HG02938 (cell line): ENCODE data around the gene VKORC1.
"Not testable (repeated sequence)": the region's sequence is repeated elsewhere in the genome, so short reads cannot be mapped to it uniquely, and the experiment has no call there.

Experiments used
- ATAC-seq: cut with Tn5 transposase; IDR thresholded peaks from one replicate; pipeline ENCODE4 v1.9.1; 2021; ENCODE audit warnings: mild to moderate bottlenecking, moderate library complexity; ENCODE audit not compliant: unreplicated experiment

The VKORC1 gene

DNA sequence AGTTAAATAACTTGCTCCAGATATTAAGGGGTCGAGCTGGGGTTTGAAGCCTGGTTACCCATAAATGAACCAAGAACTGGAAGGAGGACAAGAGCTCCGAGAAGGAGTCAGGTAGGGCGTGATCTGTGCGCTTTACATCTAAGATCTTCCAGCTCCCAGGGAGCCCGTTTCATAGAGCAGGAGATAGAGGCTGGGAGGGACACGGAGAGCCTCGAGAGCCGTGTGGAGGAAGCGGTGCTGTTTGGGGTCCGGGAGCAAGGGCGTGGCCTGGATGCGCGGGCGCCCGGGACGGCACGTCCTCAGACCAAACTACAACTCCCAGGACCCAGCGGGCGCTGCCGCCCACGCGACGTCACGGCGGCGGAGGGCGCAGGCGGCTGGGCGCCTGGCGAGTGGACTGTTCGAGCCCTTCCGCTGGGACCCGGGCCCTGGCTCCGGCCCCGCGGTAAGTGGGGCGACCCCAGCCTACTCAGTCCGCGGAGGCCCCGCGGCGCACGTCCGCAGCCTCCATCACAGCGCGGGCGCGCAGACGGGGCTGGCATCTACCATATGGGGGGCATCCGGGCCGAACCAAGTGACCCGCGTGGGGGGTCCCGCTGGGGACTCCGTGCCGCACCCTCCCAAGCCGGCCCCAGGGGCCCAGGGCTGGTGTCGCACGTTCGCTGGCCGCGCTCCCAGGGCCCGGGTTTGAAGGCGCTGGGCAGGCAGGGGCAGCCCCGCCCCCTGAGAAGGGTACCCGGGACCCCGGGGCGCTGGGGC is 13.6 kb upstream of the VKORC1 start, which contains the start of gene BCKDK:
BCKDK (plus strand) TSS at position 352 of the 759 bp plus-strand sequence. CDS start 838 bp downstream, outside the sequence.
- ATAC-seq: peak; percentile 68

DNA sequence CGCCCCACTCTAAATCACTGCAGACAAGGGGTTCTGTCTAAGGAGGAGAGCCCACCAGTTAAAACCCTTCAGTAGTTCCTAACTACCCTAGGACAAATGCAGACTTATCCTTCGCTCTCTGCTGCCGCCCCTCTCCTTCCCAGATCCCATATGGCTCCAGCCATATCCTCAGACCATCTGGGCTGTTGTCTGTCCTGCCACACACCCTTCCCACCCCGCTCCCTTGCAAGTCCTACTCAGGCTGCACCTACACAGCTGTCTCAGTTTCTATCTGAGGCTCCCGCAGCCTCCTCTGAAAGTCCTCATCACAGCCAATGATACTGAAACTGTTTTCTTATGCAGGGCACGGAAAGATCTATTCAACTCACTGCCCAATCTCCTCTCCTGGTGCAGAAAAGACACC is 12.9 kb upstream of the VKORC1 start:
- peak; percentile 59 for ATAC-seq

DNA sequence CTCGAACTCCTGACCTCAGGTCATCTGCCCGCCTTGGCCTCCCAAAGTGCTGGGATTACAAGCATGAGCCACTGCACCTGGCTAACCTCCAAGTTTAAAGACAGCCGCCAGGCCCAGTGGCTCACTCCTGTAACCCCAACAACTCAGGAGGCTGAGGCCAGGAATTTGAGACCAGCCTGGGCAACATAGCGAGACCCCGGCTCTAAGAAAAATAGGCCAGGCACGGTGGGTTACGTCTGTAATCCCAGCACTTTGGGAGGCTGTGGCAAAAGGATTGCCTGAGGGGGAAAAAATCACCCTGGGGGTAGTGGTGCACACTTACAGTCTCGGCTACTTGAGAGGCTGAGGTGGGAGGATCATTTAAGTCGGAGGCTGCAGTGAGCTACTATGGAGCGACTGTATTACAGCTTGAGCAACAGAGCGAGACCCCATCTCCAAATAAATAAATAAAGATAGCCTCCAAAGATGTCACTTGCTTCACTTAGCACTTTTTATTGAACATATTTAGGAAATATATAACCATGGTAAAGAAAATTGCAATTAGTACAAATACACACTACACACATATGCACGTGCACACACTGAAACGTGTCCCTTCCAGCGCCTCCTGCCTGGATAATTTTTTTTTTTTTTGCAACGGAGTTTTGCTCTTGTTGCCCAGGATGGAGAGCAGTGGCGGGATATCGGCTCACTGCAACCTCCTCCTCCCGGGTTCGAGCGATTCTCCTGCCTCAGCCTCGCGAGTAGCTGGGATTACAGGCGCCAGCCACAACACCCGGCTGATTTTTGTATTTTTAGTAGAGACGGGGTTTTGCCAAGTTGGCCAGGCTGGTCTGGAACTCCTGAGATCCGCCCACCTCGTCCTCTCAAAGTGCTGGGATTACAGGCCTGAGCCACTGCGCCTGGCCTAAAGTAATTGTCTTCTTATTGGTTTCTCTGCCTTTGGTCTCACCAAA is 12.2 kb upstream of the VKORC1 start:
- no peak for ATAC-seq

DNA sequence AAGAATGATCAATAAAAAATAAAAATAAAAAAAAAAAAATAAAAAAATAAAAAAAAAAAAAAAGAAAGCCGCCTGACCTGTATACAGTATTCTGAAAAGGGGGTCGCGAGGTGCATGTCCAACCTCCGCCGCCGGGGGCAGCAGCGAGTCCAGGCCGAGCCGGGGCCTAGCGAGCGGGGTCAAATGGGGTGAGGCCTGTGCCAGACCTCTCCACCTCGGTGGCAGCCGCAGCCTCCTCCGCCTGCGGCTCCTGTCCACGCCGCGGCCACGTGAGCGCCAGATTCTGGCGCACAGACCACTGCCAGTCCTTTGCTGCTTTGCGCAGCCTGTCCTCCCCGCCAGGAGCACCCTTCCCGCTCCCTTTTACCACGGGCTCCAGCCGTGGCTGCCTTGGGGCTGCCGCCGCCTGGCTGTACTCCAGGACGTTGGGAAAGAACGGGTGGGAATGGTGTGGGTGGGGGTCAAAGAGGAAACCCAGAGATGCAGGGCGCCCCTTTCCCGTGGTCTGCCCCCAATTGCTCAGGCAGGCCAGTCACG is 11.1 kb upstream of the VKORC1 start:
- ATAC-seq: no peak

DNA sequence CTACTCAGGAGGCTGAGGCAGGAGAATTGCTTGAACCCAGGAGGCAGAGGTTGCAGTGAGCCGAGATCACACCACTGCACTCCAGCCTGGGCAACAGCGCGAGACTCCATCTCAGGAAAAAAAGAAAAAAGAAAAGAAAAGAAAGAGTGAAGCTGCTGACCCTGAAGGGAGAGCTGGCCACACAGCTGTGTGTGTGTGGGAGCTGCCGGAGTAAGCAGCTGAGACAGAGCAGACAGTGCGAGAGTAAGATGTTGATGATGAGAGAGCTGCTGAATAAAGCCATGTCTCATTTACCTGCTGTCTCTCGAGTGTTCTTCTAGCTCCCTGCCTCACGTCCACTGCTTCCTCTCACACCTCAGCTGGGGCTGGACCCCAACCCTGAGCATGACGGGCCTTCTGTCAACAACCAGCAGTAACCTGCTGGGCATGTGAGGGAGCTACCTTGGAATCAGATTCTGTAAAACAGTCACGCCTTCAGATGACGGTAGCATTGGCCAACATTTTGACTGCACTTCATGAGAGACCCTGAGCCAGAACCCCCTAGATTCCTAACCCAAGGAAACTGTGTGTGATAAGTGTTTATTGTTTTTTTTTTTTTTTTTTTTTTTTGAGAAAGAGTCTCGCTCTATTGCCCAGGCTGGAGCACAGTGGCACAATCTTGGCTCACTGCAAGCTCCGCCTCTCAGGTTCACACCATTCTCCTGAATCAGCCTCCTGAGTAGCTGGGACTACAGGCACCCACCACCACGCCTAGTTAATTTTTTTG is 6.5 kb upstream of the VKORC1 start:
- not testable (repeated sequence) for ATAC-seq

DNA sequence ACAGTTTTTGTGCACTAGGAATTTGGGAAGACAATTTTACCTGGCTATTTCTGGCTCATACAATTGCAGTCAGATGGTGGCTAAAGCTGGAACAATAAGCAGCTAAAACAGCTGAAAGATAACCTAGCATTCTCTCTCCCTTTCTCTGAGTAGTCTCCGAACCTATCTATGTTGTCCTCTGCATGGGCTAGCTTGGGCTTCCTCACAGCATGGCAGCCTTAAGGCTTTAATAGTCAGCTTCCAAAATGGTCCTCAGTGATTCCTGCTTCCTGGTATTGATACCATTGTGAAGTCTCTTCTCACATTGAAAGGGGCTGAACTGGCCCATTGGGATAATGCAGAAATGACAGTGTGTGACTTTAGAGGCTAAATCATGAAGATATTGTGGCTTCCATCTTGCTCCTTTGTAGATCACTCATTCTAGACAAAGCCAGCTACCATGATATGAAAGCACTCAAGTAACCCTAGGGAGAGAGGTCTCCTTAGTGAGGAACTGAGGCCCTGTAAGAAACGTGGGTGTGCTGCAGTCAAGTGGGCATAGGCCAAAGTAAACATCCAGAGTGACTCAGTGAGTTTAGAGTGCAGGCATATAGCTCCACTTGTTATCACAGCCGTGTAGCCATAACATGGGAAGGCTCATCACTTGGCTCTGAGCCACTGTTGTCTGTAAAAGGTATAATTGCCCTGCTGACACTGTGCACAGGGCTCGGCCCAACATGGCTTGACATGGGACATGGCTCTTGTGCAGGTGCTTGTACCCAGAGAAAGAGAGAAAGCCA is 5.5 kb upstream of the VKORC1 start:
- no peak for ATAC-seq

DNA sequence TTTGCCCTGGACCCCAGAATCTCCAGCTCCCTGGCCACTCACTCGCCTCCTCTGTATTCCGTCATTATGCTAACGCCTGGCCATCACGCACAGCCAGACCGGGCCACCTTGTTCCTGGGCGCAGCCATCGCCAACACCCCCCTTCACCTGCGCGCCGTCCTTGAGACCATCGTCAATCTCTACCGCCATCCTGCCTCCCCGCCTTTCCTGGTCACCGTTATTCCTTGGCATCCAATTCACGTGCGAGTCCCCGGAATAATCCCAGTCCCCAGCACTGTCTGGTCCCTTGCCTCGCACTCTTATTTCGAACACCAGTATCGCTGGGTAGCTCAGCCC is 541 bp downstream of the VKORC1 start:
- ATAC-seq: no peak

DNA sequence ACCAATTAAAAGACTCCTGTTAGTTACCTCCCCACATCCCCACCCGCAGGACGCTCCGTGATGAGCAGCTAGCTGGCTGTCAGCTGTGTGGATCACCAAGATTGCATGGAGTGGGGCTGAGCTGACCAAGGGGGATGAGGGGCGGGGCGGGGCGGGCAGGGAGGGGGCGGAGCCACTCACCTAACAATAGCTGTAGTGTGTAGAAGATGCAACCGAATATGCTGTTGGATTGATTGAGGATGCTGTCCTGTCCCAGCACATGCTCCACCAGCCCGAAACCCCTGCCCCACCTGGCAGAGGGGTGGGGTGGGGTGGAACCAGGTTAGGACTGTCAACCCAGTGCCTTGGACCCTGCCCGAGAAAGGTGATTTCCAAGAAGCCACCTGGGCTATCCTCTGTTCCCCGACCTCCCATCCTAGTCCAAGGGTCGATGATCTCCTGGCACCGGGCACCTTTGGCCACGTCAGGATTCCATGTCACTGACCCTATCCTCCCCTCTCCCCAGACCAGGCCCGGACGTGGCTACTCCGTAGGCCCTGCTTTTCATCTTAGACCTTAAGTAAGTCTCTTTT is 1.4 kb downstream of the VKORC1 start:
- ATAC-seq: no peak

DNA sequence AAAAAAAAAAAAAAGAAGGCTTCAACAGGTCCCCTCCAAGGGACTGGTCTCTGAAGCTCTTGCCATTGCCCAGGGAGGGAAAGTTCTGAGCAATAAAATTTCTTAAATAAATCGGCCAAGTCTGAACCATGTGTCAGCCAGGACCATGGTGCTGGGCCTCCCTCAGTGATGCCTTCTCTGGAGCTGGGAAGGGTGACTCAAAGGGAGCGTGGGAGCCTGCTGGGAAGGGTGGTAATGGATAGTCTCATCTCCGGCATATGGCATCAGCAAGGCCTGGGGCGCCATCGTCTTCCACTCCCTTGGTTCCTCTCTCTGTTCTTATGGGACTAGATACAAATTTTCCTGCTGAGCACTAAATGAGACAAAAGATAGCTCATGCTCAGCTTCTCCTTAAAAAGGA is 2.3 kb downstream of the VKORC1 start:
- ATAC-seq: no peak

DNA sequence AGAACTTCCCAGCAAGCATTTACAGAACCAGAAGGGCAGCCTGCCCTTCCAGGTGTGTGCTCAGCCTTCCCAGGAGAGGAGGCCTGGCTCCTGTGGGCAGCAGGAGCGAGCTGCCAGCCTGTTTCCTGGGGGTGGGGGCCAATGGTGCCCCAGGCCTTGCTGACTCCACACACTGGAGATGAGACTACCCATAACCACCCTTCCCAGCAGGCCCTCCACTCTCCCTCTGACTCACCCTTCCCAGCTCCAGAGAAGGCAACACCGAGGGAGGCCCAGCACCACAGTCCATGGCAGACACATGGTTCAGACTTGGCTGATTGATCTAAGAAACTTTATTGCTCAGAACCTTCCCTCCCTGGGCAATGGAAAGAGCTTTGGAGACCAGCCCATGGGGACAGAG is 4.1 kb downstream of the VKORC1 start:
- ATAC-seq: no peak

DNA sequence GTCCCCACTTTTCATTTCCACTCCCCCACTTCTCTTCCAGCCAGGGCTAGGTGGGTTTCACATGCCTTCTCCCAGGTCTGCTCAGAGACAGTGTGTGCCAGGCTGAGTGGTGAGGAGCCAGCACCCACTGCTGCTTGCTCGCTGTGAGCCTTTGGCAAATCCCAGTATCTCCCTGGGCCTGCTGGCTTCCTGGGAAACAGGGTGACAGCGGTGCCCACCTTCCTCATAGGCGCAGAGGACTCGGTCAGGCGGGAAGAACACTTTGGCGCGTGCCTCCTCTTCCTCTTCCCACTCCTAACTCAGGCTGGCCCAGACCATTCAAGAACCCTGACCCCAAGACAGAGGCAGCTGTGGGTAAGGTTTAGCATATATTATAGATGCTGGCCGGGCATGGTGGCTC is 5.4 kb downstream of the VKORC1 start:
- ATAC-seq: no peak

DNA sequence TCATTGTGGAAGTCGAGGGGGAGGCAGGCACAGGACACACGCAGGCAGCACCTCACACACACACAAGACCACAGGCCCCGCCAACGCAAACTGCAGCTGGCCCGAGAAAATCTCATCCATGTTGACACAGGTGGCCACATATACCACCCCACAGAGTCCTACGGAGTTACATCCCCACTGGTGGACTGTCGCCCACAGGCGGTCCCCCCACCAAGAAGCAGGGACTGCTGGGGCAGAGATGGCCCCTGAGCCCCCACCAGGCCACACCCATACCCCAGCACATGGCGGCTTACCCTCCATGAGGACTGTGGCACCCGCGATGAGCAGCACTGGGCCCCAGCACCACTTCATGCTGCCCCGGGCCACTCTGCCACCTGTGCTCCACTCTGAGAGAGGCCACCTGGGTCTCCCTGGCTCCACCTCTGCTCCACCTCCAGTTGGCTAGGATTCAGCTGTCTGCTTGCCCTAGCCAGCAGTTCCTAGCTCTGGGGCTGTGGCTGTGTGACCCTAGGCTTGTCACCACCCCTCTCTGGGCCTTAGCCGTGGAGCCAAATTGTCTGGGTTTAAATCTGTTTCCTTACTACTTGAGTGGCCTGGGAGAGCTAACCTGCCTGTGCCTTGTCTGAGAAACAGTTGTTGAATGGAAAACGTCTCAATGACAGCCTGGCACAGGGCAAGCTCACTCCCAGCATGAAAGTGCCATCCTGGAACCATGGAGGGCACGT is 6.0 kb downstream of the VKORC1 start, which contains the start of gene PRSS53:
PRSS53 (minus strand) TSS at position 485 of the 725 bp plus-strand sequence; CDS start at position 351, 134 bp downstream.
- no peak for ATAC-seq

DNA sequence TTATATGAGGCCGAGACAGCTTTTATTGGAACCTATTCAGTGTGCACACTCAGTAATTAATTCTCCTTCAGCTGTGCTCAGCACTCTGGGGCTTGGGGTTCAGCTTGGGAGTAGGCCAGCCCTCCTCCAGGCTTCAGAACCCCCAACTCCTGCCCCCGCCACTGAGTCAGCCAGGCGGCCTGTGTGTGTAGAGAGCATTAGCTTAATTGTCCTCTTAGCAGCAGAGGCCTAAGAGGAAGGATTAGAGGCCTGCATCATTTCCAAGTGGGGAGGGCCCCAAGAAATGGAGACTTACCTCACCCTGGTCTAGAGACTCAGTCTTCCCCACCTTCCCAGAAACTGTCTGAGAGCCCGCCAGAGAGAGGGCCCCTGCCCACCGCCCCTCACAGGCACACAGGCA is 6.6 kb downstream of the VKORC1 start:
- ATAC-seq: no peak

DNA sequence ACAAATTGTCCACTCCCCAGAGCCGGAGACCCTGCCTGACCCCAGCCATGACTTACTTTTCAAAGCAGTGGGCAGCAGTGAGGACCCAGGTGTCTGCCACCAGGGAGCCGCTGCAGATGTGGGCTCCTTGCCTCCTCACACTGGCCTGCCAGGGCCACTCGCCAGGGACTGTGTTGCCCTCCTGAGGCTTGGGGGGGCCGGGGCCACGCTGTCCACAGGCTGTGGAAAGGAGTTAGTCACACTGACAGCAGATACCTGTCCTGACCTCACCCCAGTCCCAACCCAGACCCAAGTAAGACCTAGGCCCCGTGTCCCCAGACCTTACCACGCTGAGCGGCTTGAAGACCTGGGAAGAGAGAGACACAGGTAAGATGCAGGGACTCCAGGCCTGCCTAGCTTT is 7.1 kb downstream of the VKORC1 start:
- no peak for ATAC-seq

DNA sequence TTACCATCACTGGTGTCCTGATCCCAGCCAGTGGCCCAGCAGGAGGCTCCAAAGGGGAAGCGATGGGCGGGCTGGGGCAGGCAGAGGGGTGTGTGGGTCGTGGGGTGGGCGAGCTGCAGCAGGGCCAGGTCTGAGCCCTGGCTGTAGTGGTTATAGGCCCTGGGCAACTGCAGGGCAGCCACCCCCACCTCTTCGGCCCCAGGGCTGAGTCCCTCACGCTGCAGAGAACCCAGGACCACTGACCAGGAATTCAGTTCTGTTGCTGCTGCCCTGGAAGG is 8.0 kb downstream of the VKORC1 start:
- ATAC-seq: no peak

DNA sequence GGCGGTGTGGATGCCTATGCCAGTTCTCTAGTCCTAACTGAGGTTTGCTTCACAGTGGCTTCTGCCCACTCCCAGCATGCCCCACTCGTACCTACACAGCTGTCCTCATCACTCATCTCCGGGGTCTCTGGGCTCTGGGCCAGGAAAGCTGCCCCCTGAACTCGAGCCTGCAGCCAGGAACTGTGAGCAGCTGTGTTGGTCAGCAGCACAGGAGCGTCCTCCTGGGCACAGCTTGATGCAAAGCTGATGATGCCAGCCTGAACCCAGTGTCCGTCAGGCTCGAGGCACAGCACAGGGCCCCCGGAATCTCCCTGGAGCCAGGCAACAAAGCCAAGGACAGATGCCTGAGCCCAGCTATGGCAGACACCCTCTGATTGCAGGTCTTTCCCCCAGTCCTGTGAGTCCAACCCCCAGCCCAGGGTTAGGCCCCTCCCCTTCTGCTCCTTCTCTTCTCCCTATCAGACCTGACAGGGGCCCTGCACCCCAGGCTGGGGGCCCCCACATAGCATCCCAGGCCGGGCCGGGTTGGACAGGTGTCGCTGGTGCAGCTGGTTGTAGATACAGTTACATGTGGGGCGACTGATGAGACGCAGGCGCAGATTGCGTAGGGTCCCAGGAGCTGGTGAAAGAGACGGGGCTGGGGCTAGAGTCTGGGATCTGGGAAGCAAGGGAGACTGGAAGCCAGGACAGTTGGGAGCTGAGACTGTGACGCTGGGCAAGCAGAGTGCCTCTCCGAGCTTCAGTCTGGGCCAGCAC is 8.5 kb downstream of the VKORC1 start:
- no peak for ATAC-seq

DNA sequence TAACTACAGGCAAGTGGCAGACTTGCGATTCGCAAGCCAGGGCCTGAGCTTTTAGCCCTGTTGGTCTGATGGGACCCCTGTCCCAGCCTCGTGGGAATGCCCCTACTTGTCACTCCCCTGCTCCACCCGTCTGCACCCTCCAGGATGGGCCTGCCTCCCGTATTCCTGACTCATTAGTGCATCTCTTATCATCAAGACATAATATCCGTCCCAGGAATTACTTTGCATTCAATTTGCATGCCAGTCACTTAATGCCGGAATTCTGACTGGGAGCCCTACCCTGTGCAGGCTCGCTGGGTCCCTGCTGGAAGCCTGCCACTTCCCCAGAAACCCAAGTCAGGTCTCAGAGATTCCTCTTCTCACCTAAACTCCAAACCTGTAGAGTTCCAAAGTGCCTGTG is 9.2 kb downstream of the VKORC1 start:
- no peak for ATAC-seq

DNA sequence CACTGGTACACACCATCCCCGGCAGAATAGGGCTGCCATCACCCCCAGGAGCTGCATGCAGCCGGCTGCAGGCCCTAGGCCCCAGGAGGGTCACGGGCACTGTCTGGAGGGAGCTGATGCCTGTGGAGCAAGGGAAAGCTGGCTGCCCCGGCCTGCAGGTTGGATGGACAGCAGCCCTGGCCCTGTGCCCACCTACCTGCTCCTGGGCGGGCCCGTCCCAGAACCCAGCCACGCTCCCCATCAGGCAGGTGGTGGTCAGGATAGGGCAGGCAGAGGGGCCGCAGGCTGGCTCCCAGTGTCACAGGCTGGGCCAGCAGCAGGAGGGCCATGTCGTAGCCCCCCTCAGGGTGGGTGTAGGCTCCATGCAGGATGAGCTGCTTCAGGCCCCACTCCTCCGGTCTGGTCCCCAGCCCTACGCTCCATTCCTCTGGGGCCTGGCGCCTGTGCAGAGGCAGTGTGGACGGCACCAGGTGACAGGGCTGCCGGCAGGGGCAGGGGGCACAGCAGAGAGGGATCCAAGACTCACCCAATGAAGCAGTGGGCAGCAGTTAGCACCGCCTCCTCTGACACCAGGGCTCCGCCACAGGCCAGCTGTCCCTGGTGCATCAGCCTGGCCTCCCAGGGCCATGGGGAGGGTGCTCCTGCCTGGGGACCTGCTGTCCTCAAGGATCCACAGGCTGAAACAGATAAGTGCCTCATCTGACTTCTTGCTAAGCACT is 9.9 kb downstream of the VKORC1 start:
- ATAC-seq: no peak
